KOPT-K1 (cell line): ENCODE data around the gene TPST2.

ENCODE experiments used
- H3K27ac ChIP-seq: fragments of 200-600 bp; sonication (generic); 2 replicates; pipeline ENCODE4 v1.5.1; 2016; ENCODE audit warnings: antibody characterized with exemption, mild to moderate bottlenecking, low read depth, low read length; ENCODE audit not compliant: poor library complexity, severe bottlenecking
- H3K36me3 ChIP-seq: fragments of 200-600 bp; sonication (generic); 2 replicates; pipeline ENCODE4 v1.5.1; 2017; ENCODE audit warnings: antibody characterized with exemption, mild to moderate bottlenecking, low read length, moderate library complexity; ENCODE audit not compliant: insufficient read depth
- H3K9me3 ChIP-seq: fragments of 200-600 bp; sonication (generic); 2 replicates; pipeline ENCODE4 v1.5.1; 2017; ENCODE audit warnings: antibody characterized with exemption, low read length, mild to moderate bottlenecking; ENCODE audit not compliant: insufficient read depth, poor library complexity, severe bottlenecking

TPST2 gene

GRCh38 chr22:26589845-26590736, at the start of gene TPST2:
TPST2 (minus strand) TSS chr22:26590132; CDS start chr22:26541630, 48,502 bp downstream.
- peak within 1 kb of the TSS; percentile 75 for H3K27ac ChIP-seq

GRCh38 chr22:26636296-26636695, 46.4 kb upstream of the TPST2 start:
- H3K36me3 ChIP-seq = no peaks in the 10 kb centered on the region
- H3K9me3 ChIP-seq = no peaks in the 10 kb centered on the region
- no peak overlapping the region for H3K27ac ChIP-seq

More at GRCh38 chr22:26589845-26590736, at the start of gene TPST2:
- Histone ChIP-seq H3K9me3 (no peaks in the 10 kb centered on the region), H3K36me3 (peaks cover 8% of the 10 kb centered on the region)

- H3K9me3 ChIP-seq = no peaks in the 10 kb centered on the region
- H3K27ac ChIP-seq = no peak overlapping the region
- no peaks in the 10 kb centered on the region for H3K36me3 ChIP-seq
These were observed 45.2 kb upstream of the TPST2 start for GRCh38 chr22:26635117-26635516.

GRCh38 chr22:26634189-26634588, 44.3 kb upstream of the TPST2 start:
- H3K36me3 ChIP-seq = no peaks in the 10 kb centered on the region
- no peaks in the 10 kb centered on the region for H3K9me3 ChIP-seq
- H3K27ac ChIP-seq = no peak overlapping the region

GRCh38 chr22:26632422-26633155, 42.7 kb upstream of the TPST2 start:
- H3K36me3 ChIP-seq = no peaks in the 10 kb centered on the region
- no peak overlapping the region for H3K27ac ChIP-seq
- no peaks in the 10 kb centered on the region for H3K9me3 ChIP-seq

- Histone ChIP-seq H3K36me3 (no peaks in the 10 kb centered on the region), H3K27ac (no peak overlapping the region), H3K9me3 (no peaks in the 10 kb centered on the region)
These were observed 41.4 kb upstream of the TPST2 start for GRCh38 chr22:26631282-26631681.

- Histone ChIP-seq H3K27ac (no peak overlapping the region), H3K36me3 (no peaks in the 10 kb centered on the region), H3K9me3 (no peaks in the 10 kb centered on the region)
These were observed 40.2 kb upstream of the TPST2 start for GRCh38 chr22:26629988-26630761.

GRCh38 chr22:26624803-26625202, 34.9 kb upstream of the TPST2 start:
- H3K36me3 ChIP-seq = no peaks in the 10 kb centered on the region
- no peak overlapping the region for H3K27ac ChIP-seq
- H3K9me3 ChIP-seq = no peaks in the 10 kb centered on the region

- H3K36me3 ChIP-seq = no peaks in the 10 kb centered on the region
- no peaks in the 10 kb centered on the region for H3K9me3 ChIP-seq
- H3K27ac ChIP-seq = no peak overlapping the region
These were observed 34.1 kb upstream of the TPST2 start for GRCh38 chr22:26623984-26624383.

GRCh38 chr22:26621663-26622062, 31.7 kb upstream of the TPST2 start, which contains the start of gene CRYBA4:
CRYBA4 (plus strand) TSS chr22:26621963; CDS start chr22:26622597, 634 bp downstream.
- no peak within 1 kb of the TSS for H3K27ac ChIP-seq
- H3K36me3 ChIP-seq = no peaks in the 10 kb centered on the region
- no peaks in the 10 kb centered on the region for H3K9me3 ChIP-seq

- Histone ChIP-seq H3K9me3 (no peaks in the 10 kb centered on the region), H3K27ac (no peak overlapping the region), H3K36me3 (no peaks in the 10 kb centered on the region)
These were observed 30.3 kb upstream of the TPST2 start for GRCh38 chr22:26620197-26620596.

GRCh38 chr22:26619510-26619909, 29.6 kb upstream of the TPST2 start:
- H3K27ac ChIP-seq = no peak overlapping the region
- no peaks in the 10 kb centered on the region for H3K36me3 ChIP-seq
- H3K9me3 ChIP-seq = no peaks in the 10 kb centered on the region

- H3K9me3 ChIP-seq = no peaks in the 10 kb centered on the region
- H3K36me3 ChIP-seq = no peaks in the 10 kb centered on the region
- H3K27ac ChIP-seq = no peak overlapping the region
These were observed 28.5 kb upstream of the TPST2 start for GRCh38 chr22:26618455-26618854.

- no peaks in the 10 kb centered on the region for H3K36me3 ChIP-seq
- peak within 1 kb of the TSS; percentile 6 for H3K27ac ChIP-seq
- no peaks in the 10 kb centered on the region for H3K9me3 ChIP-seq
These were observed 27.6 kb upstream of the TPST2 start, which contains the start of gene CRYBB1 for GRCh38 chr22:26617271-26618199. CRYBB1 (minus strand) TSS chr22:26618027; CDS start chr22:26616319, 1,708 bp downstream.
